Breast epithelium (tissue), 4 donors: ENCODE results near the gene F13B. TPM values are rescaled to one million over a fixed set of nuclear protein-coding genes. Genes with fewer than 3 reads are reported as not detected.

Source experiments
- DNase-seq, 2 donors: peaks; one replicate each; pipeline ENCODE4 v3.0.0-alpha.2; 2019; ENCODE audit warnings: low spot score in 2 of 2
- H3K27ac ChIP-seq, 2 donors: fragments of 200-600 bp; sonication (generic) in 1 of 2; one replicate each; pipeline ENCODE4 v1.5.1; 2016 to 2019; ENCODE audit warnings: mild to moderate bottlenecking in 1 of 2
- H3K27me3 ChIP-seq, 2 donors: fragments of 200-600 bp; sonication (generic) in 1 of 2; one replicate each; pipeline versions ENCODE4 v1.5.1 to v1.6.0; 2017 to 2019; ENCODE audit warnings: control low read depth in 1 of 2, mild to moderate bottlenecking in 1 of 2
- H3K36me3 ChIP-seq: fragments of 200-600 bp; one replicate; pipeline ENCODE4 v1.5.1; 2019
- H3K4me1 ChIP-seq, 2 donors: fragments of 200-600 bp; sonication (generic); one replicate each; pipeline ENCODE4 v1.5.1; 2016 to 2019; ENCODE audit warnings: control low read depth in 1 of 2
- H3K4me3 ChIP-seq, 3 donors: fragments of 200-600 bp; sonication (generic); 1 replicate in 2 of 3; 2 replicates in 1 of 3; pipeline ENCODE4 v1.5.1; 2016 to 2019; ENCODE audit warnings: mild to moderate bottlenecking in 3 of 3, moderate library complexity in 2 of 3
- H3K9me3 ChIP-seq, 2 donors: fragments of 200-600 bp; sonication (generic) in 1 of 2; one replicate each; pipeline ENCODE4 v1.5.1; 2016 to 2019; ENCODE audit warnings: control low read depth in 1 of 2
- CTCF ChIP-seq, 3 donors: fragments of 450-650 bp; IDR thresholded peaks; one replicate each; pipeline ENCODE4 v1.5.1; 2016 to 2017; ENCODE audit warnings: antibody characterized with exemption in 3 of 3, mild to moderate bottlenecking in 3 of 3, moderate library complexity in 3 of 3
- POLR2A ChIP-seq: fragments of 450-650 bp; IDR thresholded peaks from one replicate; pipeline ENCODE4 v1.6.1; 2016; ENCODE audit warnings: antibody characterized with exemption, mild to moderate bottlenecking, moderate library complexity
- POLR2AphosphoS5 ChIP-seq, 3 donors: sonication (generic); formaldehyde crosslinking; IDR thresholded peaks; one replicate each; pipeline ENCODE4 v1.6.1; 2017; ENCODE audit warnings: antibody characterized with exemption in 3 of 3
- intact Hi-C: fragments of 100-400 bp; cut with DNase I; formaldehyde crosslinking; loops from one replicate; pipeline ENCODE4 v1.15.1; 2023; ENCODE audit warnings: low total_unique reads
- total RNA-seq, 3 donors: library from RNA; depleted of rRNA; stranded (reverse); fragments of >200 nt; gene quantifications; one replicate each; pipeline ENCODE4 v1.1.0, GENCODE V29; 2016

The F13B gene
- total RNA-seq, 3 donors from 2014 or later, result not detected

- Histone ChIP-seq H3K4me1 (no peaks in the 10 kb centered on the region), H3K4me3 (no peak overlapping the region), H3K27me3 (no peaks in the 10 kb centered on the region), H3K9me3 (no peaks in the 10 kb centered on the region), H3K36me3 (no peaks in the 10 kb centered on the region), H3K27ac (no peak overlapping the region)
- no peak for DNase-seq
- intact Hi-C loops, result no loop called here
- no peak for TF ChIP-seq POLR2A
- TF ChIP-seq POLR2AphosphoS5 (IDR thresholded peaks at IDR 0.05), result no peak
- no peak for TF ChIP-seq CTCF (IDR thresholded peaks at IDR 0.05)
Observed at GRCh38 chr1:197092491-197093023, 25.5 kb upstream of the F13B start.

DNA sequence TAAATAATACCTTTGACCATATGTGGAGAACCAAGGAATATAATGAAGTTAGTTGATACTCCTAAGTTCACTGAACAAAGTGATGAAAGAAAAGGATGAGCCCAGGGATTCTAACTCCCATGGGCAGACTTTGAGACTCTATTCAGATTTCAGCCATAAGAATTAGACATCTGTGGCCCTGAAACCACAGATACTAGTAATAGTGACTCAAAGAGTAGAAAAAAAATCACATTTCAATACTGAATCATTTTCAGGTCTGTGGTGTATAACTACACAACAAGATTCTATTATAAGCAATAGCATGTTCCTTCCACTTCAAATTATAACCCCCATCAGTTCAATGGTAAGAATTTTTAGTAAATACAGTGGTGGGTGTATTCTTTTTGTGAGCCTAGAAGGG, 16.4 kb upstream of the F13B start:
- intact Hi-C loops, result no loop called here
- H3K27ac ChIP-seq, result no peak overlapping the region
- H3K4me3 ChIP-seq, result no peak overlapping the region
- no peaks in the 10 kb centered on the region for H3K36me3 ChIP-seq
- no peak for TF ChIP-seq POLR2A
- no peak for TF ChIP-seq CTCF (IDR thresholded peaks at IDR 0.05)
- TF ChIP-seq POLR2AphosphoS5 (IDR thresholded peaks at IDR 0.05), result no peak
- H3K9me3 ChIP-seq, result peaks cover 7 to 14% of the 10 kb centered on the region in 2 donors
- H3K27me3 ChIP-seq, result no peaks in the 10 kb centered on the region
- DNase-seq, result no peak
- H3K4me1 ChIP-seq, result no peaks in the 10 kb centered on the region

DNA sequence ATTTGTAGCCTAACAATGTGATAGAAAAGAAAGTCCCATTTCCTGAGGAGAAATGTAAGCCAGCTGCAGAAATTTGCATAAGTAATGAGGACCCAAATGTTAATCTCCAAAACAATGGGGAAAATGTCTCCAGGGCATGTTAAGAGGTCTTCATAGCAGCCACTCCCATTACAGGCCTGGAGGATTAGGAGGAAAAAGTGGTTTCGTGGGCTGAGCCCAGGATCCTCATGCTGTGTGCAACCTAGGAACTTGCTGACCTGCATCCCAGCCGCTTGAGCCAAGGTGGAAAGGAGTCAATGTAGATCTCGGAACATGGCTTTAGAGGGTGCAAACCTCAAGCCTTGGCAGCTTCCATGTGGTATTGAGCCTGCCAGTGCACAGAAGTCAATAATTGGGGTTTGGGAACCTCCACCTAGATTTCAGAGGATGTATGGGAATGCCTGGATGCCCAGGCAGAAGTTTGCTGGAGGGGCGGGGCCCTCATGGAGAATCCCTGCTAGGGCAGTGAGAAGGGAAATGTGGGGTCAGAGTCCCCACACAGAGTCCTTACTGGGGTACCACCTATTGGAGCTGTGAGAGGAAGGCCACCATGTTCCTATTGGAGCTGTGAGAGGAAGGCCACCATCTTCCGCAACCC, 14.2 kb upstream of the F13B start:
- intact Hi-C loops, result no loop called here
- TF ChIP-seq POLR2AphosphoS5 (IDR thresholded peaks at IDR 0.05) (no peak), CTCF (IDR thresholded peaks at IDR 0.05) (no peak), POLR2A (no peak)

GRCh38 chr1:197080323-197080722, 13.3 kb upstream of the F13B start:
- Histone ChIP-seq H3K4me1 (no peaks in the 10 kb centered on the region), H3K4me3 (no peak overlapping the region), H3K36me3 (no peaks in the 10 kb centered on the region), H3K27me3 (no peaks in the 10 kb centered on the region), H3K27ac (no peak overlapping the region), H3K9me3 (peaks cover 7 to 14% of the 10 kb centered on the region in 2 donors)
- DNase-seq, result no peak
- intact Hi-C loops, result no loop called here
- TF ChIP-seq POLR2A (no peak), POLR2AphosphoS5 (IDR thresholded peaks at IDR 0.05) (no peak), CTCF (IDR thresholded peaks at IDR 0.05) (no peak)

More for the DNA sequence above, 14.2 kb upstream of the F13B start:
- H3K4me1 ChIP-seq, result no peaks in the 10 kb centered on the region
- H3K9me3 ChIP-seq, result peaks cover 7 to 14% of the 10 kb centered on the region in 2 donors
- no peaks in the 10 kb centered on the region for H3K27me3 ChIP-seq
- no peak for DNase-seq
- H3K36me3 ChIP-seq, result no peaks in the 10 kb centered on the region
- H3K27ac ChIP-seq, result no peak overlapping the region
- H3K4me3 ChIP-seq, result no peak overlapping the region

GRCh38 chr1:197076585-197076984, 9.5 kb upstream of the F13B start:
- H3K27ac ChIP-seq, result no peak overlapping the region

More at GRCh38 chr1:197076585-197076984, 9.5 kb upstream of the F13B start:
- no peaks in the 10 kb centered on the region for H3K27me3 ChIP-seq
- no peaks in the 10 kb centered on the region for H3K4me1 ChIP-seq
- H3K9me3 ChIP-seq, result peaks cover 5 to 14% of the 10 kb centered on the region in 2 donors
- DNase-seq, result no peak
- H3K4me3 ChIP-seq, result no peak overlapping the region
- H3K36me3 ChIP-seq, result no peaks in the 10 kb centered on the region
- intact Hi-C loops, result no loop called here
- no peak for TF ChIP-seq CTCF (IDR thresholded peaks at IDR 0.05)
- no peak for TF ChIP-seq POLR2A
- no peak for TF ChIP-seq POLR2AphosphoS5 (IDR thresholded peaks at IDR 0.05)
